Amygdala (tissue), 56 donors: Measurements from ENCODE around the gene KLK10.
A peak's percentile ranks its signal among the peaks of the same experiment; 100 is the strongest.

ENCODE experiments used
- DNase-seq, 56 donors: peaks; one replicate each; lab custom pipeline; 2025; lab: John Stamatoyannopoulos, UW

Gene KLK10, protein sequence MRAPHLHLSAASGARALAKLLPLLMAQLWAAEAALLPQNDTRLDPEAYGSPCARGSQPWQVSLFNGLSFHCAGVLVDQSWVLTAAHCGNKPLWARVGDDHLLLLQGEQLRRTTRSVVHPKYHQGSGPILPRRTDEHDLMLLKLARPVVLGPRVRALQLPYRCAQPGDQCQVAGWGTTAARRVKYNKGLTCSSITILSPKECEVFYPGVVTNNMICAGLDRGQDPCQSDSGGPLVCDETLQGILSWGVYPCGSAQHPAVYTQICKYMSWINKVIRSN

GRCh38 chr19:51019544-51019925 lies at the start of gene KLK10:
Gene KLK10, minus strand, starts transcription at chr19:51019709. Its CDS starts 579 bp downstream, at chr19:51019130.
- no peak for DNase-seq

GRCh38 chr19:51066393-51067186 lies 47.1 kb upstream of the KLK10 start:
- no peak for DNase-seq

GRCh38 chr19:51065221-51065960 lies 45.9 kb upstream of the KLK10 start:
- DNase-seq = no peak

DNA sequence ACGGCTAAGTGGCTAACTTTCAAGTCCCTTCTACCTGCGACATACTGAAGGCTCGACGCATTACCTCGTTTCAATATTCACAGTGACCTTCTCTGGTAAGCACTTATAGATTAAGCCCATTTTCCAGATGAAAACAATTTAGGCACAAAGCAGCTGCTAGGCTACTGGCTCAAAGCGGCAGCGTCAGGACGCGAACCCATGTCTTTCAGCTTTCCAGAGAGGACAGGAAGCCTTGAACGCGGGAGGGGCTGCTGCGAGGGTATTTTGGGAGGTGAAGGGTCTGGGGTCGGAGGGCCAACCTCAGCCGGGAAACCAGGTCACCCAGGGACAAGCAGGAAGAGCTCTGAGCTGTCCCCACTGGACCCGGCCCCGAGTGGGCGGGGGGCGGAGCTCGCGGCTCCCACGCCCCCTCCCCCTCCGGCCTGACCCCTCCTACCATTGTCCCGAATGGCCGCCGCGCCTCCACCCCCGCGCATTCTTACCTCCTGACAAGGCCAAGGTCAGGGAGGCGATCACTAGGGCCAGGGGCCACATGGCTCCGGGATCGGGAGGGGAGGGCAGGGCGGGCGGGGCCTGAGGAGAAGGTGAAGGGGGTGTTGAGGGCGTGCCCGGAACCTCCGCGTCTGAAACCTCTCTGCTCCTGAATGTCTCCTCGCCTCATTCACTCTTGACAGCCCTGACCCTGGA lies 45.2 kb upstream of the KLK10 start, which contains the start of gene KLK13:
TSS of gene KLK13 (minus strand) at position 559 of the 687 bp plus-strand sequence. CDS start at position 534, 25 bp downstream.
- peak in 1 of 56 donors; percentile 19 for DNase-seq

GRCh38 chr19:51063664-51064063 lies 44.2 kb upstream of the KLK10 start:
- DNase-seq = no peak

DNA sequence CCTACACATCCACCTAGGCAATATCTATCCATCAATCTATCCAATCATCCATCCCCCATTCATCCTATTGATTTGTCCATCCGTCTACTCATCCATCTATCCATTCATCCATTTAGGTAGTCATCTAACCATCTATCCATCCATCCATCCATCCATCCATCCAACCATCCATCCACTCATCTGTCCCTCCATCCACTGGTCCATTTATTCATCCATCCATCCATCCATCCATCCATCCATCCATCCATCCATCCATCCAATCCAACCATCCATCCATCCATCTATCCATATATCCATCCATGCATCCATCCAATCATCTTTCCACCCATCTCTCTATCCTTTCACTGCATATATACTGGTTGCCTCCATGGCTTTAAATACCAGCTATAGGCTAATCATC lies 41.5 kb upstream of the KLK10 start:
- DNase-seq = no peak

DNA sequence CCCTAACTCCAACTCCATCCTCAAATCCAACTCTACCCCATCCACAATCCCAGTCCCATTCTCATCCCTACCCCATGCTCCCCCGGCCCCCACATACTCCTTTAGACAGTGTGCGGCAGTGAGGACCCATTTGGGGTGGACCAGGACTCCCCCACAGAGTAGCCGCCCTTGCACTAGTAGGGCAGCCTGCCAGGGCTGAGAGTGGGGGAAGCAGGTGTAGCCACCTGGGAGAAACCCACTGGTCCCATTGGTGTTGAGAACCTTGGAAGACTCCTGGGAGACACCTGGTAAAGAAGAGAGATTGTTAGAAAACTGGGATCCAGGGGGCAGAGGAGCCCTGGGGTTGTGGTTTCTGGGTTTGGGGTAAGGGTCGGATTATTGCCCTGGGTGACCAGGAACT lies 40.8 kb upstream of the KLK10 start:
- DNase-seq = no peak

DNA sequence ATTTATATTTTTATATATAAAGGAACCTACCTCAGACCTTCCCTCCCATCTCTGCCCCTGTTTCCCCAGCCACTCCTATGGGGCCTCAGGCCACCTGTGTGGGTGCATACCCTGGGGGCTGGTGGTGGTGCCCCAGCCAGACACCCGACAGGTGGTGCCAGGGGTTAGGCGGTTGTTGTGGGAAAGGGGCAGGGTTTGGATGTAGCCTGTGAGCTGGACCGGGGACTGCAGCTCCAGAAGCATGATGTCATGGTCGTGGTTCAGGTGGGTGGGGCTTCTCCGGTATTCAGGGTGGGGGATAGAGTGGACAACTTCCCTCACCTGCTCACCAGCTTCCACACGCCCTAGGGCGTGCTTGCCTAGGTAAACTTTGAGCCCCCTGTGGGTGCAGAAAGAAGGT lies 40.2 kb upstream of the KLK10 start:
- DNase-seq = no peak

- no peak for DNase-seq
Observed at GRCh38 chr19:51055866-51056265, 36.4 kb upstream of the KLK10 start.

GRCh38 chr19:51047031-51047335 lies 27.5 kb upstream of the KLK10 start:
- DNase-seq = no peak

- no peak for DNase-seq
Observed at GRCh38 chr19:51044327-51044726, 24.8 kb upstream of the KLK10 start.

- DNase-seq = no peak
Observed at GRCh38 chr19:51043497-51043896, 24.0 kb upstream of the KLK10 start.

GRCh38 chr19:51040151-51040550 lies 20.6 kb upstream of the KLK10 start:
- no peak for DNase-seq

- no peak for DNase-seq
Observed at GRCh38 chr19:51036519-51036918, 17.0 kb upstream of the KLK10 start.

DNA sequence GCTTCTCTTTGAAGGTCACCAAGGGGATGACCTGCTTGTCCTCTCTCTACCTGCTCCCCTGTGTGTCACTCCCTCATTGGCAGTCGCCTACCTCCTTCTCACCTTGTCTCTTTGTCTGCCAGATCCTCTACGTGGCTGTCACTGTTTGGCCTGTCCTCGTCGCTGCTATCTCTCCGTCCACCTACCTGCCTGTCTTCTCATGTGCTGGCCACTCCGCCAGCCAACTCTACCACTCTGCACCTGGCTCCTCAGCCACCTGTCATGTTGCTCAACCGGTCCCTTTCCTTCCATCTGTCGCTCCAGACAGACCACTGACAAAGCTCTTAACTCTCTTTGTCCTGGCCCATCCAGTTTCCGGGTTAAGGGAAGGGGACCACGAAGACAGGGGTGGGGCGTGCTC lies 15.2 kb upstream of the KLK10 start, which contains the start of gene KLK12:
TSS of gene KLK12 (minus strand) at position 299 of the 400 bp plus-strand sequence. CDS start 381 bp downstream, outside the sequence.
- no peak for DNase-seq

DNA sequence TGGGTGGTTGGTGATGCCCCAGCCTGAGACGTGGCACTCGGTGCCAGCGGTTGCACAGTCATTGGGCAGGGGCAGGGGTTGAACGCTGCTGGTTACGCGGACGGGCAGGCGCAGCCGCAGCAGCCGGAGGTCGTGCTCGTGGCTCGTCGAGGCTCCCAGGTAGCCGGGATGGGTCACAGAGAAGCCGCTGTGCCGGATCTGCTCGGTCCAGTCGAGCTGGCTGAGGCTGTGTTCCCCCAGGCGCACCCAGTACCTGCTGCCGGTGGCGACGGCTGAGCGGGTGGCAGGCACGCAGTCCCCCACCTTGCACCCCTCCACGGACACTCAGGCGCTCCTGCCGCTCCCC lies 12.3 kb upstream of the KLK10 start:
- no peak for DNase-seq

DNA sequence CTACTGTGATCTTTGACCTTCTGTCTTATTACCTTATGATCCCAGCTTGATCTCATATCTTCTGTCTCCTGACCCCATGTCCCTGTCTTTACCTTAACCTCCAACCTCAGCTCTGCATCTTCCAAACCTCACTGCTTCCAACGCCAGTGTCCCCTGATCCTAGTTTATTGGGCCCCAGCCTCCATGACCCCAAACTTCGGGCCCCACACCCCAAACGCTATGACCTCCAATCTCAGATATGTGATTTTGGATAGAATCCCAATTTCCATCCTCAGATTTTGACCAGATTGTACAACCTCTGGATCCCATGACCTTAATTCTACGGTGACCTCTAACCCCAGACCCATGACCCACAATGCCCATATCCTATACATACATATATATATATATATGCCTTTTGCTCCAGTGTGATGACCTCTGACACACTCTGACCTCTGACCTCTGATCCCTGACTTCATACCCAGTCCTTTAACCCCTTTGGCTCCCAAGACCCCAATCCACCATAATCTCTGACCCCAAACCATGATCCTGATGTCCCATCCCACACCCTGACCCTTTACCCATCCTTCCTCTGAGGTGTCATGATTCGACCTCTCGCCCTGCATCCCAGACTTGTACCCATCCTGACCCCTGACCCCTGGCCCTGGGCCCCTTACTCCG lies 11.8 kb upstream of the KLK10 start:
- DNase-seq = no peak

GRCh38 chr19:51030631-51031030 lies 11.1 kb upstream of the KLK10 start:
- no peak for DNase-seq

DNA sequence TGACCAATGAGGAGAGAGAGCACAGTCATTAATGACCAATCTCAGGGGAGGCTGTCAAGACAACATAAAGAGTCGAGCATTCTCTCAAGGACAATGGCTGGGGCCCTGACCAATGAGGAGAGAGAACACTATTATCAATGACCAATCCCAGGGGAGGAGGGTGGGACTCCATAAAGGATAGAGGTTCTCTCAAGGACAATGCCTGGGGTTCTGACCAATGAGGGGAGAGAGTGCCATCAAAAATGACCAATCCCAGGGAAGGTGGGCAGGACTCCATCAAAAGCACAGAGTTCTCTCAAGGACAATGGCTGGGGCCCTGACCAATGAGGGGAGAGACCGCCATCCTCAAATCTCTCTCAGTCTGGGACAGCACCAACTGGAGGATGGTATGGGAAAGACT lies 10.2 kb upstream of the KLK10 start:
- DNase-seq = no peak

DNA sequence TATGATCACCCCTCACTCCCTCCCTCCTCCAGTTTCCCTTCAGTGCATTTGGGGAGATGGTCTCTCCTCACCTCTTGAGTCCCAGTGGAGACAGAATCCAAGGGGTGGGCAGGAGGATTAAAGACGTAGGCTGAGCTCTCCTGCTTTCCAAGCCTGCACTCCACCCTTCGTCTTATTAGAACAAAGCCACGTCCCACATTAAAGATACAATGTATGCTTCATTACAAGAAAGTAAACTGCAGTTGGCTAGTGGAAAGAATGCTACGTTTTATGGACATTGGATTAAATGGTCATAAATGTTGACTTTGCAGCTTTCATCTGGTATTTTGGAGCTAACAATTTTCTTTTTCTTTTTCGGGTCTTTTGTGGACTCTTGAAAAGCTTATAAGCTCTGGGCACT lies 8.4 kb upstream of the KLK10 start:
- no peak for DNase-seq
